IPS DF 4.7 (cell line): ENCODE results near the gene MED16.
A peak's percentile ranks its signal among the peaks of the same experiment; 100 is the strongest.

Source experiments
- DNase-seq: peaks from one replicate; pipeline ENCODE4 v3.0.0-alpha.2; 2013; ENCODE audit warnings: low spot score; ENCODE audit errors: extremely low read depth

MED16 gene

DNA sequence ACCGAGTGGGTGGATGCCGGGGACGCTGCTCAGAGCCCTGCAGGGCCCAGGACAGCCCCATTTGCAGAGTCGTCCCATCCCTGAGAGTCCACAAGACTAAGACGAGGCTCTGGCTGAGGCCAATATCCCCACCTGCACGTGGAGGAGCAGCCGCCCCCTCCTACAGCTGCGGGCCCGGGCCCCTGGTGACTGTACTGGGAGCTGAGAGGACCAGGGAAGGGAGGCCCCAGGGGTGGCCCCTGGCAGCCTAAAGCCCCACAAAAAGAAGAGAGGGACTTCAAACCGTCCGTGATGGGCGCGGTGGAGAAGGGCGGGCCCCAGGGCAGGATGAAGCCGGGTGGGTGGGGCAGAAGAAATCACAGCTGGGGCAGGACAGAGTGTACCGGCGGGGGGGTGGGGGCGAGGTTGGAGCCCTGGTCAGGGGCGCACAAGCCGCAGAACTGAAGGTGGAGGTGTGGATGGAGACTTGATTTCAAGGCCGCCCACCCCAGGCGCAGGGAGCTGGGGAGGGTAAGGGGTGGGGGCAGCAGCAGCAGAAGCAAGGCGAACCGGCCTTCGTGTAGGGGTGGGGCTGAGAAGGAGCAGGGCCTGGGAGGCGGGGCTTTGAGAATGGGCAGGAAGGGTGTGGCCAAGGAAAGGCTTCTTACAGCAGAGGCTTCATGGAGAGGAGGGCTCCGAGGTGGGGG, 20.6 kb downstream of the MED16 start:
- no peak for DNase-seq

DNA sequence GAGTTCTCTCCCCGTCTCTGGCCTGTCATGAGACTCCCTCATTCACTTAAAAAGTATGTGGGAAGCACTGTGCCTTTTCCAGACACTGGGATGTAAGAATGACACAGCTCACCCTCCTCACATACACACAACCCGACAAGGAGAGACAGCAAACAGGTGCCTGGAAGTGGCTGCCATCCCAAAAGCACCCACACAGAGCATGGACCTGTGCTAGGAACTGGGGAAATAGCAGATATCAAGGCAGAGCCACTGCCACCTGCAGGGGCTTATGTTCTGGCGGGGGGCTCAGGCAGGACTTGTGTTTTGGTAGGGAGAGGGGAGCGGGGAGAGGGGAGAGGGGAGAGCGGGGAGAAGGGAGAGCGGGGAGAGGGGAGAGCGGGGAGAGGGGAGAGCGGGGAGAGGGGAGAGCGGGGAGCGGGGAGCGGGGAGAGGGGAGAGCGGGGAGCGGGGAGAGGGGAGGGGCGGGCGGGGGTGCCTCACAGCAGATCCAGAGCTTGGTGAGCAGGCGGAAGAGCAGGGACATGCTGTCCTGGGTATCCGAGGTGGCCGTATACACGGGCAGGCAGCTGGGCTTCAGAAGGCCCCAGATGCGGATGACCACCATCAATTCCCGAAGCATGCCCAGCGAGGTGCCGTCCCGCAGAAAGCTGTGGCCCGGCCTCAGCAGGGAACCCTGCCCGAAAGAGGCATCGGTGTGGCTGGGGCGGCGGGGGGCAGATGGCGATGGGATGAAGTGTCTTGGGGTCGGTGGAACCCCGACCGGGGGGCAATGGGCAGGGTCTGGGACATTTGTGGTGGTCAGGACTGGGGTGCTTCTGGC, 21.3 kb downstream of the MED16 start:
- DNase-seq = no peak

GRCh38 chr19:870963-871401, 22.0 kb downstream of the MED16 start:
- no peak for DNase-seq

GRCh38 chr19:870314-870713, 22.7 kb downstream of the MED16 start:
- no peak for DNase-seq

DNA sequence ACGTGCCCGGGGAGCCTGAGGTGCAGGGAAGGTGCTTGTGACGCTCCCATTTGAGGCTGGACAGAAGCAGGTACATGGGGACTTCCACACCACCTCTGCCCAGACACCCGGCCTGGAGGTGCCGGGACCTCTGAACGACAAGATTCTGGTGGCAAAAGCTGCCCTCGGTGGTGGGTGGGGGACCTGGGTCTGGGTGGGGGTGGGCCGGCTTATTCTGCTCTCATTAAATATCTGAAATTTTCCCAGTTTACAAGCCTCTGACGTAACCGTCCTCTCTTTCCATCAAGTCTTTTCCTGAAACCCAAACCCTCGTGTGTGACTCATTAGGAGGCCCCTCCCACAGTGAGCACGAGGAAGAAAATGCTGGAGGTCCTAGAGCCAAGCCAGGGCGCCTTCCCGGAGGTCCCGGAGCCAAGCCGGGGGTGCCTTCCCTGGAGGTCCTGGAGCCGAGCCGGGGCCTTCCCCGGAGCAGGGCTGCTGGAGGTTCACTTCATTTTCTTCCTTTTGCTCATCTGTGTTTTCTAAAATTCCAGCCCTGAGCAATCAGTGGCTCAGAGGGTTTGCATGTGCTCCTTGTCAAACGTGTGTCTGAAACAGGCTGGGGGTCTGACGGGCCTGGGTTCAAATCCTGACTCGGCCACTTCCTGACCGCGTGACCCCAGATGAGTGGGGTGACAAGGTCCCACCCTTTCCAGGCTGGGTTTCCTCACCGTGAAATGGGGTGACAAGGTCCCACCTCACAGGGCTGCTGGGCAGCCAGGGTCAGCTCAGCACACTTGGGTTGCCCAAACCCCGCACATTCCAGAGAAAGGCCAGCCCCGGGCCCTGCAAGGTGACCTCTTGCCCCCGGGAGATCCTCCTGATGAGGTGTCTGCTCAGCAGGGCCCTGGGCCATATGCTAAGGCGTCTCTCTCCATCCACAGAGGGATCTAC, 23.5 kb downstream of the MED16 start:
- DNase-seq = no peak

GRCh38 chr19:868458-869244, 24.3 kb downstream of the MED16 start:
- DNase-seq = no peak

DNA sequence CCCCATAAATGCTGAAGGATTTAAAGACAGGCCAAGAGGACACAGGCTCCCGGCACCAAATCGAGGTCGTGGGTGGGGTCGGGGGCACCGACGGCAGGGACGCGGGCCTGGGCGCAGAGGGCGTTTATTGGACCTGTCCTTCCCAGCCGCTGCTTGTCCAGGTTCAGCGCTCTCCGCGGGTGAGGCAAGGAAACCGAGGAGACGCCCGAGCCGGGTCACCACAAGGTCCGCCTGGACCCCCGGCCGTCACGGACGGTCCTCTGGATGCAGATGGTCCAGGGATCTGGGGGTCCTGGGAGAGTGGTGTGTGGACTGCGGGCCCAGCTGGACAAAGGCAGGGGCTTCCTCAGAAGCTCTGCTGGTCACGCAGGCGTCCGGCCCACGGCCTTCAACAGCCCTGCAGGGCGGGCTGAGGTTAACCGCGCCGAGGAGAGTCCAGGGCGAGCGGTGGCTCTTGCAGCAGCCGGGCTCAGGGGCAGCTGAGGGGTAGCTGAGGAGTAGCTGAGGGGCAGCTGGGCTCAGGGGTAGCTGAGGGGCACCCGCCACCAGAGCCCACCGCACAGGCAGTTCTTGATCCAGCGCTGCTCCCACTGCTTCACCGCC, 25.0 kb downstream of the MED16 start:
- no peak for DNase-seq

- no peak for DNase-seq
Observed at GRCh38 chr19:867301-867793, 25.6 kb downstream of the MED16 start.

DNA sequence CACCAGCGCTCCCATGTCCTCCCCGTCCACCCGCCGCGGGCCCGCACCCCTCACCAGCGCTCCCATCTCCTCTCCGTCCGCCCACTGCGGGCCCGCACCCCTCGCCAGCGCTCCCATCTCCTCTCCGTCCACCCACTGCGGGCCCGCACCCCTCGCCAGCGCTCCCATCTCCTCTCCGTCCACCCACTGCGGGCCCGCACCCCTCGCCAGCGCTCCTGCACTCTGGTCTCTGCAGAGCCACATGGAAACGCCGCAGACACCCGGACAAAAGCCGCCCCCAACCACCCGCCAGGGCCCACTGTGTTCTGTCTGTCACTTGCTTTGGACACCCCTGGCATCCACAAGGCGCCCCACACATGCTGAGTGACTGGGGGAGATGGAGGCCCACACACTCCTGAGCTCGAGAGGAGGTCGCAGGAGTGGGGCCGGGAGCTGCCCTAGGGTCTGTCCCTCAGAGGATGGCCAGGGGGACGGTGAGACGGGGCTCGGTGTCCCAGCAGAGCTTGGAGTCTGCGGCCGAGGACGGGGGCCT, 26.2 kb downstream of the MED16 start:
- no peak for DNase-seq

GRCh38 chr19:863315-863620, 29.7 kb downstream of the MED16 start:
- no peak for DNase-seq

- no peak for DNase-seq
Observed at GRCh38 chr19:862581-863314, 30.2 kb downstream of the MED16 start.

- peak; percentile 51 for DNase-seq
Observed at GRCh38 chr19:861756-862580, 31.0 kb downstream of the MED16 start.

DNA sequence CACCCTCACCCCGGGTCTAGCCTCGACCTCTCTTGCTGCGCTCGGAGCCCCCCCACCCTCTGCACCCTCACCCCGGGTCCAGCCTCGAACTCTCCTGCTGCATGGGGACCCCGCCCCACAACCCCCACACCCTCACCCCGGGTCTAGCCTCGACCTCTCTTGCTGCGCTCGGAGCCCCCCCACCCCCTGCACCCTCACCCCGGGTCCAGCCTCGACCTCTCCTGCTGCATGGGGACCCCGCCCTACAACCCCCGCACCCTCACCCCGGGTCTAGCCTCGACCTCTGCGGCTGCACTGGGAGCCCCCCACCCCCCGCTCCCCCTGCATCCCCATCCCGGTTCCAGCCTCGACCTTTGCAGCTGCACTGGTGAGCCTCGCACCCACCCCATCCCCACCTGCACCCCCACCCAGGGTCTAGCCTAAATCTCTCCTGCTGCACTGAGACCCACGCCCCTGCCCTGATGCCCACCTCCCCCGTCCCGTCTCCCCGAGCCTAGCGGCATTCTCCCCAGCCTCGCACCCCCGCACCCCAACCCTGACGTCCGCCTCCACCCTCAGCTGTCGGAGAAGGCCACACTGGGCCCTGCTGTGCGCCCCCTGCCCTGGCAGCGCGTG, 31.7 kb downstream of the MED16 start:
- no peak for DNase-seq

GRCh38 chr19:858868-859843, 33.8 kb downstream of the MED16 start, which contains the start of gene CFD:
TSS of gene CFD (plus strand) at chr19:859664. CDS start at chr19:859690, 26 bp downstream.
- DNase-seq = no peak

- DNase-seq = no peak
Observed at GRCh38 chr19:858284-858683, 34.7 kb downstream of the MED16 start.

DNA sequence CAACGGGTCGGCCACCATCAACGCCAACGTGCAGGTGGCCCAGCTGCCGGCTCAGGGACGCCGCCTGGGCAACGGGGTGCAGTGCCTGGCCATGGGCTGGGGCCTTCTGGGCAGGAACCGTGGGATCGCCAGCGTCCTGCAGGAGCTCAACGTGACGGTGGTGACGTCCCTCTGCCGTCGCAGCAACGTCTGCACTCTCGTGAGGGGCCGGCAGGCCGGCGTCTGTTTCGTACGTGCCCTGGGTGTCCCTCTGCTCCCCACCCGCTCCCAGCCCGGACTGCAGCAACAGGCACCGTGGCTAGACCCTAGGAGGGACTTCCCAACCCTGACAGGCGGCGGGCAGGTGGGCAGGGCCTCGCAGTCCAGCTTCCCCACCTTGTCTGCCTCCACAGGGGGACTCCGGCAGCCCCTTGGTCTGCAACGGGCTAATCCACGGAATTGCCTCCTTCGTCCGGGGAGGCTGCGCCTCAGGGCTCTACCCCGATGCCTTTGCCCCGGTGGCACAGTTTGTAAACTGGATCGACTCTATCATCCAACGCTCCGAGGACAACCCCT, 37.3 kb downstream of the MED16 start:
- DNase-seq = no peak

DNA sequence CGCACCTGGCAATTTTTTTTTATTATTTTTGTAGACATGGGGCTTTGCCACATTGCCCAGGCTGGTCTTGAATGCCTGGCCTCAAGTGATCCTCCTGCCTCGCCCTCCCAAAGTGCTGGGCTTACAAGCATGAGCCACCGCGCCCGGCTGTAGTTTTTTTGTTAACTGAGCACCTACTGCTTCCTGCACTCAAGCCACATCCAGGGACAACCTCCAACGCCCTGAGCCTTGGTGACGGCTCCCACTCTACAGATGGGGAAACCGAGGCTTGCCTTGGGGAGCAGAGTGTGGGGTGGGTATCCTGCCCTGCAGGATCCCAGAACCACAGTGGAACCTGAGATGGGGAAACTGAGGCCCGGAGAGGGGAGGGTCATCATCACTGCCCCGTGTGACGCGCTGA, 37.8 kb downstream of the MED16 start:
- DNase-seq = no peak
